HepG2 (cell line): Measurements from ENCODE around the gene ZNF782. TPM values are rescaled to one million over a fixed set of nuclear protein-coding genes. Genes with fewer than 3 reads are reported as not detected.

Experiments used
- ARID5B ChIP-seq: IDR thresholded peaks from 2 replicates; pipeline ENCODE4 v1.4.0; 2020; ENCODE audit warnings: mild to moderate bottlenecking, missing genetic modification reagents
- CBFB ChIP-seq: sonication (generic); formaldehyde crosslinking; IDR thresholded peaks from 2 replicates; pipeline ENCODE4 v1.4.0; 2020; ENCODE audit warnings: missing genetic modification reagents
- ETS1 ChIP-seq: sonication (generic); formaldehyde crosslinking; IDR thresholded peaks from 2 replicates; pipeline ENCODE4 v1.4.0; 2020; ENCODE audit warnings: missing genetic modification reagents
- FOSL2 ChIP-seq: sonication (generic); formaldehyde crosslinking; IDR thresholded peaks from 2 replicates; pipeline ENCODE4 v1.4.0; 2020; ENCODE audit warnings: missing genetic modification reagents
- GATAD1 ChIP-seq: IDR thresholded peaks from 2 replicates; pipeline ENCODE4 v1.6.1; 2016; ENCODE audit warnings: missing genetic modification reagents, missing compliant biosample characterization
- MTA1 ChIP-seq: sonication (generic); formaldehyde crosslinking; IDR thresholded peaks from 2 replicates; pipeline ENCODE4 v1.4.0; 2020; ENCODE audit warnings: missing genetic modification reagents, mild to moderate bottlenecking, borderline replicate concordance
- NBN ChIP-seq: fragments of 450-650 bp; conservative IDR thresholded peaks from 2 replicates; pipeline ENCODE4 v1.6.1; 2017
- PCBP1 ChIP-seq: fragments of 200-400 bp; formaldehyde crosslinking; IDR thresholded peaks from 2 replicates; pipeline ENCODE4 v1.6.1; 2017; ENCODE audit warnings: mild to moderate bottlenecking, low read depth, low read length, borderline replicate concordance
- TFDP1 ChIP-seq: IDR thresholded peaks from 2 replicates; pipeline ENCODE4 v1.6.1; 2016; ENCODE audit warnings: missing compliant biosample characterization, missing genetic modification reagents, borderline replicate concordance
- THAP9 ChIP-seq: sonication (generic); formaldehyde crosslinking; IDR thresholded peaks from 2 replicates; pipeline ENCODE4; 2020; ENCODE audit warnings: missing genetic modification reagents, mild to moderate bottlenecking, borderline replicate concordance
- ZNF329 ChIP-seq: sonication (generic); formaldehyde crosslinking; IDR thresholded peaks from 2 replicates; pipeline ENCODE4 v1.9.0; 2021; ENCODE audit warnings: low read depth, mild to moderate bottlenecking, missing genetic modification reagents
- ZNF333 ChIP-seq: sonication (generic); formaldehyde crosslinking; IDR thresholded peaks from 2 replicates; pipeline ENCODE4 v1.4.0; 2020; ENCODE audit warnings: mild to moderate bottlenecking, missing genetic modification reagents, borderline replicate concordance
- ZNF687 ChIP-seq: sonication (generic); formaldehyde crosslinking; IDR thresholded peaks from 2 replicates; pipeline ENCODE4 v1.5.1; 2020; ENCODE audit warnings: mild to moderate bottlenecking, missing genetic modification reagents, moderate library complexity
- ZNF891 ChIP-seq: sonication (generic); formaldehyde crosslinking; IDR thresholded peaks from 2 replicates; pipeline ENCODE4 v1.5.0; 2020; ENCODE audit warnings: mild to moderate bottlenecking, missing genetic modification reagents
- polyA plus RNA-seq, 8 experiments: library from polyadenylated mRNA; depleted of rRNA in 3 of 8; stranded (reverse) in 7 of 8; unstranded in 1 of 8; fragments of >200 nt; fragmentation: Illumina TruSeq in 4 of 8; extraction: Trizol in 4 of 8; gene quantifications; 2 replicates each; pipeline versions ENCODE4 v1.2.1 to v1.2.3, GENCODE V29; 2011 to 2016; ENCODE audit warnings: low read depth in 4 of 8, missing spikeins in 1 of 8, mixed read lengths in 1 of 8; ENCODE audit not compliant: insufficient read depth in 1 of 8
- total RNA-seq, 5 experiments: library from RNA; depleted of rRNA; stranded (reverse); fragments of >200 nt; fragmentation: Illumina TruSeq; extraction: Trizol; gene quantifications; 2 replicates each; pipeline ENCODE4 v1.2.3, GENCODE V29; 2016; ENCODE audit warnings: low read depth in 1 of 5

Gene ZNF782
- total and polyA plus RNA-seq, 2 of the 13 experiments (the other 11 are each of a cell fraction or from before 2014, with no cell fraction given), result 1.4 to 4.9 TPM

- no peak for TF ChIP-seq CBFB
- peak; percentile 75; the same call in 1 of the 2 replicates for TF ChIP-seq GATAD1 (CRISPR knock-in tag)
- no peak for TF ChIP-seq ETS1 (CRISPR knock-in tag)
- TF ChIP-seq NBN, result no peak
- peak; percentile 43 for TF ChIP-seq FOSL2 (CRISPR knock-in tag)
- TF ChIP-seq ZNF329 (CRISPR knock-in tag), result no peak
- peak; percentile 53; the same call in 1 of the 2 replicates for TF ChIP-seq ZNF891
- TF ChIP-seq MTA1 (CRISPR knock-in tag), result no peak; the same call in 1 of the 2 replicates
- TF ChIP-seq PCBP1, result 0 out of 2 replicates have a peak, but pooled peaks have one; percentile 39
- TF ChIP-seq ZNF333, result no peak
- TF ChIP-seq ARID5B, result 0 out of 2 replicates have a peak, but pooled peaks have one; percentile 40
- 0 out of 2 replicates have a peak, but pooled peaks have one; percentile 39 for TF ChIP-seq THAP9 (CRISPR knock-in tag)
- peak; percentile 87 for TF ChIP-seq TFDP1 (CRISPR knock-in tag)
- peak; percentile 87 for TF ChIP-seq ZNF687 (CRISPR knock-in tag)
Measured at GRCh38 chr9:96853781-96854650, at the start of gene ZNF782 (continued).
